Keratinocyte (primary cell): ENCODE results near the gene C1orf50. TPM values are rescaled to one million over a fixed set of nuclear protein-coding genes. Genes with fewer than 3 reads are reported as not detected.
"Not testable (repeated sequence)": the region's sequence is repeated elsewhere in the genome, so short reads cannot be mapped to it uniquely, and the experiment has no call there.

Source experiments
- DNase-seq: peaks from one replicate; pipeline ENCODE4 v3.0.0-alpha.2; 2011; ENCODE audit warnings: low read depth, missing footprints, low spot score
- FAIRE-seq: peaks from 2 replicates; lab custom pipeline; 2011; peaks lifted over from hg19 to GRCh38; lab: Jason Lieb, UNC
- H2AFZ ChIP-seq: 2 replicates; pipeline ENCODE4 v1.6.0; 2012; ENCODE audit warnings: low read length, control low read depth, inconsistent platforms; ENCODE audit not compliant: control insufficient read depth
- H3K27ac ChIP-seq: 2 replicates; pipeline ENCODE4 v1.5.1; 2011; ENCODE audit warnings: low read length; ENCODE audit not compliant: control insufficient read depth, insufficient read depth
- H3K27me3 ChIP-seq: 3 replicates; pipeline ENCODE4 v1.6.0; 2011; ENCODE audit warnings: low read length; ENCODE audit not compliant: control insufficient read depth, insufficient read depth; ENCODE audit errors: extremely low read depth
- H3K36me3 ChIP-seq, 2 experiments: 2 replicates in 1 of 2; 3 replicates in 1 of 2; pipeline ENCODE4 v1.5.1; 2011; ENCODE audit warnings: low read length in 2 of 2, mild to moderate bottlenecking in 1 of 2; ENCODE audit not compliant: control insufficient read depth in 2 of 2, insufficient read depth in 2 of 2; ENCODE audit errors: extremely low read depth in 1 of 2
- H3K4me1 ChIP-seq: 3 replicates; pipeline ENCODE4 v1.5.1; 2011; ENCODE audit warnings: low read length; ENCODE audit not compliant: control insufficient read depth, insufficient read depth; ENCODE audit errors: extremely low read depth
- H3K4me2 ChIP-seq: 3 replicates; pipeline ENCODE4 v1.6.0; 2011; ENCODE audit warnings: low read depth, low read length; ENCODE audit not compliant: control insufficient read depth, insufficient read depth; ENCODE audit errors: extremely low read depth
- H3K4me3 ChIP-seq, 3 experiments: fragments of 200-600 bp in 1 of 3; sonication (generic) in 1 of 3; 2 replicates in 2 of 3; 3 replicates in 1 of 3; pipeline ENCODE4 v1.5.1; 2011 to 2016; ENCODE audit warnings: low read length in 3 of 3, mild to moderate bottlenecking in 3 of 3, control low read depth in 2 of 3, inconsistent platforms in 1 of 3, low read depth in 1 of 3, mixed read lengths in 1 of 3, mixed run types in 1 of 3, moderate library complexity in 1 of 3; ENCODE audit not compliant: control insufficient read depth in 2 of 3, insufficient read depth in 2 of 3; ENCODE audit errors: extremely low read depth in 1 of 3
- H3K79me2 ChIP-seq: 2 replicates; pipeline ENCODE4 v1.6.0; 2012; ENCODE audit warnings: low read length; ENCODE audit not compliant: control insufficient read depth, insufficient read depth
- H3K9ac ChIP-seq: 3 replicates; pipeline ENCODE4 v1.6.0; 2011; ENCODE audit warnings: low read length; ENCODE audit not compliant: control insufficient read depth, insufficient read depth; ENCODE audit errors: extremely low read depth
- H3K9me1 ChIP-seq: 3 replicates; pipeline ENCODE4 v1.6.0; 2011; ENCODE audit warnings: low read length; ENCODE audit not compliant: control insufficient read depth, insufficient read depth; ENCODE audit errors: extremely low read depth
- H3K9me3 ChIP-seq: 2 replicates; pipeline ENCODE4 v1.5.1; 2012; ENCODE audit warnings: low read depth, low read length; ENCODE audit not compliant: control insufficient read depth
- H4K20me1 ChIP-seq: 3 replicates; pipeline ENCODE4 v1.6.0; 2011; ENCODE audit warnings: low read length; ENCODE audit not compliant: control insufficient read depth, insufficient read depth; ENCODE audit errors: extremely low read depth
- CTCF ChIP-seq, 3 experiments: IDR thresholded peaks in 1 of 3; conservative IDR thresholded peaks in 1 of 3; optimal IDR thresholded peaks in 1 of 3; 2 replicates in 2 of 3; 3 replicates in 1 of 3; pipeline versions ENCODE3 to v1.5.1; 2011; ENCODE audit warnings: low read length in 3 of 3, mild to moderate bottlenecking in 3 of 3, moderate library complexity in 2 of 3, control low read depth in 1 of 3, inconsistent platforms in 1 of 3; ENCODE audit not compliant: insufficient read depth in 2 of 3; ENCODE audit errors: extremely low read depth in 1 of 3
- EZH2 ChIP-seq: IDR thresholded peaks from one replicate; pipeline ENCODE4 v1.6.1; 2012; ENCODE audit warnings: inconsistent platforms, mild to moderate bottlenecking, low read length, moderate library complexity
- dilution Hi-C: fragments of 300-500 bp; cut with MboI; formaldehyde crosslinking; loops from one replicate; pipeline ENCODE4 v1.7.0; 2020; ENCODE audit warnings: low sequenced_read_pairs; ENCODE audit not compliant: extremely low pct_ligation_motif_present
- polyA plus RNA-seq, 5 experiments: library from polyadenylated mRNA; depleted of rRNA in 3 of 5; stranded (reverse) in 3 of 5; stranded (forward) in 1 of 5; unstranded in 1 of 5; fragments of >200 nt; gene quantifications; 1 replicate in 1 of 5; 2 replicates in 3 of 5; 3 replicates in 1 of 5; pipeline versions ENCODE4 v1.2.1 to v1.2.3, GENCODE V29; 2011 to 2012; ENCODE audit warnings: missing spikeins in 2 of 5, low read depth in 1 of 5, low replicate concordance in 1 of 5

C1orf50 gene
- polyA plus RNA-seq, 1 donor (not counting 4 experiments of a cell fraction or from before 2014, with no cell fraction given) = 9.6 TPM

GRCh38 chr1:42748461-42749410 lies 18.3 kb upstream of the C1orf50 start:
- H3K9me3 ChIP-seq = no peaks in the 10 kb centered on the region
- no peaks in the 10 kb centered on the region for H3K27me3 ChIP-seq
- peaks cover 20 to 29% of the 10 kb centered on the region in 2 experiments for H3K36me3 ChIP-seq
- H3K27ac ChIP-seq = no peak overlapping the region
- no peak for FAIRE-seq
- H3K4me1 ChIP-seq = peaks cover 8% of the 10 kb centered on the region
- H4K20me1 ChIP-seq = no peaks in the 10 kb centered on the region
- no peaks in the 10 kb centered on the region for H3K79me2 ChIP-seq
- no peak for TF ChIP-seq EZH2
- TF ChIP-seq CTCF (optimal IDR thresholded peaks at IDR 0.05 in 1 of 3, IDR thresholded peaks at IDR 0.05 in 1 of 3, conservative IDR thresholded peaks at IDR 0.05 in 1 of 3; ENCODE audit: extremely low read depth in 1 of 3, insufficient read depth in 2 of 3, low read length in 3 of 3) = no peak
- no peak overlapping the region for H3K9ac ChIP-seq
- H3K4me2 ChIP-seq = no peak overlapping the region
- no peak overlapping the region for H2AFZ ChIP-seq
- H3K4me3 ChIP-seq = no peak overlapping the region
- peaks cover 3% of the 10 kb centered on the region for H3K9me1 ChIP-seq
- no peak for DNase-seq
- dilution Hi-C loops = no loop called here

- Histone ChIP-seq H3K27me3 (no peaks in the 10 kb centered on the region), H2AFZ (no peak overlapping the region), H3K36me3 (peaks cover 32 to 36% of the 10 kb centered on the region in 2 experiments), H3K4me3 (no peak overlapping the region), H4K20me1 (no peaks in the 10 kb centered on the region), H3K9ac (no peak overlapping the region), H3K4me2 (no peak overlapping the region), H3K79me2 (no peaks in the 10 kb centered on the region), H3K27ac (no peak overlapping the region), H3K9me1 (peaks cover 3% of the 10 kb centered on the region), H3K4me1 (peaks cover 4% of the 10 kb centered on the region), H3K9me3 (no peaks in the 10 kb centered on the region)
- FAIRE-seq (no peak), DNase-seq (no peak)
- dilution Hi-C loops = no loop called here
- TF ChIP-seq CTCF (optimal IDR thresholded peaks at IDR 0.05 in 1 of 3, IDR thresholded peaks at IDR 0.05 in 1 of 3, conservative IDR thresholded peaks at IDR 0.05 in 1 of 3; ENCODE audit: extremely low read depth in 1 of 3, insufficient read depth in 2 of 3, low read length in 3 of 3) = no peak
- no peak for TF ChIP-seq EZH2
Observed at GRCh38 chr1:42750041-42750440, 17.0 kb upstream of the C1orf50 start.

DNA sequence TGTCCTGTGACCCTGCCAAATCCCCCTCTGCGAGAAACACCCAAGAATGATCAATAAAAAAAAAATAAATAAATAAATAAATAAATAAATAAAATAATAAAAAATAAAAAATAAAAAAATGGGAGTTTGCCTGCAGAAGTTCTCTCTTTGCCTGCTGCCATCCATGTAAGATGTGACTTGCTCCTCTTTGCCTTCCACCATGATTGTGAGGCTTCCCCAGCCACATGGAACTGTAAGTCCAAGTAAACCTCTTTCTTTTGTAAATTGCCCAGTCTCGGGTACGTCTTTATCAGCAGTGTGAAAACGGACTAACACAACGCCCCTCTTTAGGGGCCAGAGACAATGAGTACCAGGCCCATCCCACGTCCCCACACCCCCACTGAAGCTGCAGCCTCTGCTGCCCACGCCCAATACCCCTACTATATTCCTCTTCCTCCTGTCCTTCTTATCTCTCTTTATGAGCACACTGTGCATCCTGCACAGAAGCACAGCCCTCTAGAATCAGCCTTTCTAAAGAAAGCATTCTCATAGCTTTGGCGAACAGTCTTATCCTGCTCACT lies 15.5 kb upstream of the C1orf50 start:
- not testable (repeated sequence) for H3K9me3 ChIP-seq, DNase-seq

More for the DNA sequence above, 15.5 kb upstream of the C1orf50 start:
- peaks cover 38 to 41% of the 10 kb centered on the region in 2 experiments for H3K36me3 ChIP-seq
- H3K4me2 ChIP-seq, H3K4me1 ChIP-seq, H3K9ac ChIP-seq, H3K4me3 ChIP-seq, H3K27ac ChIP-seq, H3K79me2 ChIP-seq, dilution Hi-C loops, FAIRE-seq, H2AFZ ChIP-seq, H4K20me1 ChIP-seq, H3K27me3 ChIP-seq, H3K9me1 ChIP-seq: not testable (repeated sequence)
